IMR-90 (cell line): ENCODE measurements around the gene NOL4L. TPM values are rescaled to one million over a fixed set of nuclear protein-coding genes. Genes with fewer than 3 reads are reported as not detected.

Source experiments
- ATAC-seq: fragments of 200-7000 bp; cut with Tn5 transposase; 2 replicates; pipeline ENCODE4 v1.9.1; 2020; ENCODE audit warnings: low read depth, mild to moderate bottlenecking, moderate library complexity
- BruUV-seq: library from RNA; stranded (reverse); fragments of 400-500 nt; replicated peaks from 2 replicates; lab custom pipeline; 2021; lab: Mats Ljungman, UMichigan
- CTCF ChIA-PET: fragments of 300-600 bp; formaldehyde crosslinking; extraction: SDS; loops from one replicate; lab custom pipeline; 2021; ENCODE audit warnings: antibody characterized with exemption; lab: Yijun Ruan, JAX
- POLR2A ChIA-PET: fragments of 300-600 bp; sonication (Branson Sonifier 250); formaldehyde crosslinking; loops from one replicate; lab custom pipeline; 2022; ENCODE audit warnings: antibody characterized with exemption; ENCODE audit not compliant: unreplicated experiment; lab: Charles Lee
- DNase-seq: peaks from one replicate; pipeline ENCODE4 v3.0.0; 2013
- H2AFZ ChIP-seq: replicated peaks from 2 replicates; pipeline ENCODE3; 2013; ENCODE audit warnings: low read length, mild to moderate bottlenecking; ENCODE audit not compliant: poor library complexity
- H2AK5ac ChIP-seq: 2 replicates; pipeline ENCODE4 v1.6.1; 2013; ENCODE audit warnings: low read depth, low read length, inconsistent platforms
- H2AK9ac ChIP-seq: replicated peaks from 2 replicates; pipeline ENCODE3; 2013; ENCODE audit warnings: mild to moderate bottlenecking, low read depth, low read length, moderate library complexity; ENCODE audit not compliant: poor library complexity
- H2BK120ac ChIP-seq: 2 replicates; pipeline ENCODE4 v1.6.1; 2013; ENCODE audit warnings: low read depth, low read length, inconsistent platforms
- H2BK15ac ChIP-seq: 3 replicates; pipeline ENCODE4 v1.6.1; 2013; ENCODE audit warnings: low read depth, low read length, inconsistent platforms
- H2BK20ac ChIP-seq: 2 replicates; pipeline ENCODE4 v1.6.1; 2013; ENCODE audit warnings: low read depth, mild to moderate bottlenecking, inconsistent platforms, low read length, moderate library complexity
- H2BK5ac ChIP-seq: 2 replicates; pipeline ENCODE4 v1.6.1; 2013; ENCODE audit warnings: mild to moderate bottlenecking, low read depth, low read length, inconsistent platforms; ENCODE audit not compliant: poor library complexity, severe bottlenecking
- H3K14ac ChIP-seq: replicated peaks from 2 replicates; pipeline ENCODE4 v1.6.1; 2013; ENCODE audit warnings: low read depth, low read length, inconsistent platforms
- H3K18ac ChIP-seq: 2 replicates; pipeline ENCODE4 v1.6.1; 2013; ENCODE audit warnings: low read depth, low read length, control low read depth
- H3K23ac ChIP-seq: 2 replicates; pipeline ENCODE4 v1.6.1; 2013; ENCODE audit warnings: low read depth, low read length, inconsistent platforms
- H3K27ac ChIP-seq: 2 replicates; pipeline ENCODE4 v1.5.1; 2013; ENCODE audit warnings: mild to moderate bottlenecking, control low read depth, low read length; ENCODE audit not compliant: insufficient read depth
- H3K27me3 ChIP-seq: 2 replicates; pipeline ENCODE4 v1.6.1; 2013; ENCODE audit warnings: low read length; ENCODE audit not compliant: control insufficient read depth, insufficient read depth
- H3K36me3 ChIP-seq: 2 replicates; pipeline ENCODE4 v1.6.1; 2013; ENCODE audit warnings: low read length, mixed read lengths; ENCODE audit not compliant: control insufficient read depth, insufficient read depth
- H3K4ac ChIP-seq: 2 replicates; pipeline ENCODE4 v1.6.1; 2013; ENCODE audit warnings: low read depth, low read length, inconsistent platforms
- H3K4me1 ChIP-seq: 2 replicates; pipeline ENCODE4 v1.6.1; 2013; ENCODE audit warnings: low read length, mixed read lengths; ENCODE audit not compliant: control insufficient read depth, insufficient read depth
- H3K4me2 ChIP-seq: 2 replicates; pipeline ENCODE4 v1.6.1; 2013; ENCODE audit warnings: low read depth, mild to moderate bottlenecking, control low read depth, low read length, moderate library complexity
- H3K4me3 ChIP-seq: 2 replicates; pipeline ENCODE4 v1.5.1; 2013; ENCODE audit warnings: low read depth, mild to moderate bottlenecking, control low read depth, low read length, moderate library complexity; ENCODE audit not compliant: insufficient read depth
- H3K56ac ChIP-seq: 2 replicates; pipeline ENCODE4 v1.6.1; 2013; ENCODE audit warnings: low read length, inconsistent platforms; ENCODE audit not compliant: insufficient read depth; ENCODE audit errors: extremely low read depth
- H3K79me1 ChIP-seq, 2 experiments: 2 replicates each; pipeline ENCODE4 v1.6.1; 2013; ENCODE audit warnings: low read length in 2 of 2, inconsistent platforms in 1 of 2, low read depth in 1 of 2
- H3K9ac ChIP-seq: 2 replicates; pipeline ENCODE4 v1.6.1; 2013; ENCODE audit warnings: low read depth, low read length, control low read depth
- H3K9me1 ChIP-seq: 2 replicates; pipeline ENCODE4 v1.6.1; 2013; ENCODE audit warnings: low read length, inconsistent platforms; ENCODE audit not compliant: insufficient read depth
- H3K9me3 ChIP-seq: 2 replicates; pipeline ENCODE4 v1.6.1; 2013; ENCODE audit warnings: low read length; ENCODE audit not compliant: control insufficient read depth, insufficient read depth
- H4K20me1 ChIP-seq: 2 replicates; pipeline ENCODE4 v1.6.1; 2013; ENCODE audit warnings: low read length, inconsistent platforms; ENCODE audit not compliant: insufficient read depth
- H4K5ac ChIP-seq: 2 replicates; pipeline ENCODE4 v1.6.1; 2013; ENCODE audit warnings: mild to moderate bottlenecking, low read depth, low read length, control low read depth
- H4K8ac ChIP-seq, 2 experiments: 2 replicates each; pipeline ENCODE4 v1.6.1; 2013; ENCODE audit warnings: low read depth in 2 of 2, low read length in 2 of 2, control low read depth in 1 of 2, inconsistent platforms in 1 of 2
- H4K91ac ChIP-seq: 2 replicates; pipeline ENCODE4 v1.6.1; 2013; ENCODE audit warnings: low read depth, low read length, inconsistent platforms; ENCODE audit not compliant: insufficient read depth
- BHLHE40 ChIP-seq: fragments of 150-350 bp; IDR thresholded peaks from 2 replicates; pipeline ENCODE4 v1.6.1; 2016; ENCODE audit warnings: mild to moderate bottlenecking, low read depth, low read length
- CEBPB ChIP-seq: IDR thresholded peaks from 2 replicates; pipeline ENCODE4 v1.6.1; 2012; ENCODE audit warnings: low read depth, low read length, improper control_type of control experiment
- CHD1 ChIP-seq: IDR thresholded peaks from 2 replicates; pipeline ENCODE4 v1.6.1; 2012; ENCODE audit warnings: low read depth, low read length, improper control_type of control experiment
- CTCF ChIP-seq: conservative IDR thresholded peaks from 2 replicates; pipeline ENCODE4 v1.5.1; 2012; ENCODE audit warnings: mild to moderate bottlenecking, low read depth, low read length, improper control_type of control experiment
- FOS ChIP-seq: fragments of 150-350 bp; IDR thresholded peaks from 2 replicates; pipeline ENCODE4 v1.6.1; 2016; ENCODE audit warnings: low read depth, low read length
- MAFK ChIP-seq: IDR thresholded peaks from 2 replicates; pipeline ENCODE4 v1.6.1; 2012; ENCODE audit warnings: low read depth, low read length, improper control_type of control experiment
- MAZ ChIP-seq: IDR thresholded peaks from 2 replicates; pipeline ENCODE4 v1.6.1; 2012; ENCODE audit warnings: low read depth, mild to moderate bottlenecking, low read length, improper control_type of control experiment, moderate library complexity, borderline replicate concordance
- MXI1 ChIP-seq: IDR thresholded peaks from 2 replicates; pipeline ENCODE4 v1.6.1; 2012; ENCODE audit warnings: low read depth, mild to moderate bottlenecking, low read length, moderate library complexity, borderline replicate concordance
- NFE2L2 ChIP-seq: fragments of 150-350 bp; IDR thresholded peaks from 2 replicates; pipeline ENCODE4 v1.6.1; 2016; ENCODE audit warnings: low read depth, mild to moderate bottlenecking, low read length
- POLR2A ChIP-seq: IDR thresholded peaks from 2 replicates; pipeline ENCODE4 v1.6.1; 2012; ENCODE audit warnings: mild to moderate bottlenecking, low read depth, low read length
- RAD21 ChIP-seq: IDR thresholded peaks from 2 replicates; pipeline ENCODE4 v1.6.1; 2012; ENCODE audit warnings: low read length, improper control_type of control experiment
- RFX5 ChIP-seq: IDR thresholded peaks from 2 replicates; pipeline ENCODE4 v1.8.0; 2012; ENCODE audit warnings: low read depth, mild to moderate bottlenecking, low read length, moderate library complexity
- SMC3 ChIP-seq: fragments of 150-350 bp; IDR thresholded peaks from 2 replicates; pipeline ENCODE4 v1.6.1; 2016; ENCODE audit warnings: low read depth, mild to moderate bottlenecking, antibody characterized with exemption, low read length, moderate library complexity
- WGBS, 2 experiments: methylation state at CpG; one replicate each; pipeline versions ENCODE4 v1.1.5 to v1.1.7; 2013; ENCODE audit warnings: missing lambda C conversion rate in 2 of 2; ENCODE audit not compliant: insufficient read length in 1 of 2; ENCODE audit errors: extremely low coverage in 2 of 2; 5-methylcytosine and 5-hydroxymethylcytosine counted together
- dilution Hi-C: fragments of 300-500 bp; cut with HindIII; formaldehyde crosslinking; loops from one replicate; pipeline ENCODE4 v1.14.3; 2018; ENCODE audit warnings: low sequenced_read_pairs; ENCODE audit not compliant: unreplicated experiment
- in situ Hi-C: fragments of 300-500 bp; cut with MboI; formaldehyde crosslinking; loops from 3 replicates; pipeline ENCODE4 v1.14.3; 2019; ENCODE audit warnings: low sequenced_read_pairs, inconsistent platforms, mixed read lengths
- intact Hi-C: fragments of 100-400 bp; cut with micrococcal nuclease; formaldehyde crosslinking; loops from 2 replicates; pipeline ENCODE4 v1.10.0; 2022
- polyA plus RNA-seq, 3 experiments: library from polyadenylated mRNA; depleted of rRNA; stranded (reverse); fragments of >200 nt; gene quantifications; 2 replicates each; pipeline ENCODE4 v1.2.3, GENCODE V29; 2012; ENCODE audit warnings: low replicate concordance in 1 of 3
- total RNA-seq: library from RNA; depleted of rRNA; stranded (reverse); fragments of >200 nt; gene quantifications from 2 replicates; pipeline ENCODE4 v1.2.3, GENCODE V29; 2012

The NOL4L gene
- total and polyA plus RNA-seq, 2 of the 4 experiments (the other 2 are of a cell fraction): 4.7 to 13.3 TPM

DNA sequence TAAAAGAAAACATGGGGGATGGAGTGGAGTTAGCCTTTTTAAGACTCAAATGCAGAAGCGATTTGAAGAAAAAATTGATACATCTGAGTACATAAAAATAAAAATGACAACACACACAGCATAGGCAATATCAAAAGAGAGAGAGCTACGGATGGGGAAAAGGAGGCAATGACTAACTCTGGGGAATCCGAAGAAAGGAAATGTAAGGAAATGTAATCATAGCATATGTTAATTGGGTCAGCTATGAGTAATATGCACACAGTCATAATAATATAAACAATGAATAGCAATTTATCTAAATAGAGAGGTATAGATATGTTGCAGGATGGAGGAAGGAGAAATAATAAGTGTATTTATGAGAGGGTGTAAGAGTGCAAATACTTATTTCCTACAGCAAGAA is 83.4 kb downstream of the NOL4L start:
- Histone ChIP-seq H2AFZ (no peak overlapping the region), H3K4me1 (peaks cover 3% of the 10 kb centered on the region; the same call in 1 of the 2 replicates), H2AK5ac (no peak overlapping the region), H3K4me2 (no peak overlapping the region; the same call in 1 of the 2 replicates), H3K9me3 (no peaks in the 10 kb centered on the region), H3K27ac (no peak overlapping the region), H4K5ac (no peak overlapping the region), H3K23ac (no peak overlapping the region), H2BK120ac (no peak overlapping the region), H3K27me3 (no peaks in the 10 kb centered on the region), H3K4me3 (no peak overlapping the region), H3K4ac (no peak overlapping the region), H4K20me1 (no peaks in the 10 kb centered on the region), H3K9ac (no peak overlapping the region), H3K9me1 (peaks cover 4% of the 10 kb centered on the region), H3K14ac (no peak overlapping the region), H3K56ac (no peak overlapping the region), H2BK20ac (no peak overlapping the region), H2BK5ac (no peak overlapping the region), H3K36me3 (no peaks in the 10 kb centered on the region), H4K91ac (no peak overlapping the region), H2BK15ac (no peak overlapping the region), H4K8ac (no peak overlapping the region), H3K79me1 (no peaks in the 10 kb centered on the region; a peak in 2 of 4 replicates), H2AK9ac (no peak overlapping the region), H3K18ac (no peak overlapping the region)
- CTCF ChIA-PET: no interaction called here
- ATAC-seq (peak; percentile 77), DNase-seq (peak; percentile 80)
- no peak for TF ChIP-seq POLR2A
- no peak for TF ChIP-seq MAZ
- TF ChIP-seq CHD1: no peak
- no peak for TF ChIP-seq CTCF
- no peak for TF ChIP-seq RFX5
- no peak for TF ChIP-seq RAD21
- no peak for TF ChIP-seq MXI1
- peak; percentile 71 for TF ChIP-seq FOS
- no peak; the same call in 1 of the 2 replicates for TF ChIP-seq MAFK
- TF ChIP-seq SMC3: no peak
- TF ChIP-seq CEBPB: peak; percentile 51
- TF ChIP-seq NFE2L2: no peak
- TF ChIP-seq BHLHE40: no peak
- intact Hi-C loops: loop anchor here (10.0 kb wide), 1 partner anchor 263 kb away; the partner anchor contains the start of gene DNMT3B
- no CpG with 5 or more reads among the region's 3 CpGs for WGBS, 2 experiments
- dilution Hi-C loops: no loop called here
- BruUV-seq: no TSS peak
- POLR2A ChIA-PET: interaction anchor here (0.5 to 0.6 kb wide), 2 partner anchors 18 to 114 kb away, joined by 3 read pairs; no protein-coding TSS in a partner anchor
- in situ Hi-C loops: no loop called here
